Measurements from ENCODE around the gene TENT4A. TPM values are rescaled to one million over a fixed set of nuclear protein-coding genes. Genes with fewer than 3 reads are reported as not detected.

TENT4A gene
- total RNA-seq, 2 experiments from 2014 or later = 37.4 to 55.3 TPM

- DNase-seq (no peak), ATAC-seq (no peak)
- no peak overlapping the region for H3K27ac Mint-ChIP-seq
- H3K36me3 Mint-ChIP-seq = peaks cover 47% of the 10 kb centered on the region
- H3K27me3 Mint-ChIP-seq = no peaks in the 10 kb centered on the region
- CTCF ChIA-PET = no interaction called here
- no peak overlapping the region for H3K4me3 Mint-ChIP-seq
- H3K9me3 Mint-ChIP-seq (ENCODE audit: low read depth) = no peaks in the 10 kb centered on the region
- peaks cover 14% of the 10 kb centered on the region for H3K4me1 Mint-ChIP-seq
These were observed 33.9 kb downstream of the TENT4A start for GRCh38 chr5:6747103-6747502.

- ATAC-seq (no peak), DNase-seq (no peak)
- CTCF ChIA-PET = no interaction called here
- H3K36me3 Mint-ChIP-seq = peaks cover 45% of the 10 kb centered on the region
- H3K4me3 Mint-ChIP-seq = no peak overlapping the region
- H3K27me3 Mint-ChIP-seq = no peaks in the 10 kb centered on the region
- H3K4me1 Mint-ChIP-seq = peaks cover 14% of the 10 kb centered on the region
- no peak overlapping the region for H3K27ac Mint-ChIP-seq
- H3K9me3 Mint-ChIP-seq (ENCODE audit: low read depth) = no peaks in the 10 kb centered on the region
These were observed 34.9 kb downstream of the TENT4A start for GRCh38 chr5:6748142-6748541.

GRCh38 chr5:6749026-6749716 lies 35.9 kb downstream of the TENT4A start:
- ATAC-seq = no peak
- DNase-seq = no peak
- Mint-ChIP-seq H3K36me3 (peaks cover 47% of the 10 kb centered on the region), H3K27me3 (no peaks in the 10 kb centered on the region), H3K27ac (no peak overlapping the region), H3K4me3 (no peak overlapping the region), H3K4me1 (peaks cover 12% of the 10 kb centered on the region), H3K9me3 (ENCODE audit: low read depth) (no peaks in the 10 kb centered on the region)
- CTCF ChIA-PET = interaction anchor here (1.0 kb wide), 1 partner anchor 11 kb away, joined by 3 read pairs; no protein-coding TSS in a partner anchor

- Mint-ChIP-seq H3K27ac (no peak overlapping the region), H3K9me3 (ENCODE audit: low read depth) (no peaks in the 10 kb centered on the region), H3K4me3 (no peak overlapping the region), H3K36me3 (peaks cover 56% of the 10 kb centered on the region), H3K27me3 (no peaks in the 10 kb centered on the region), H3K4me1 (peaks cover 12% of the 10 kb centered on the region)
- ATAC-seq (no peak), DNase-seq (no peak)
- CTCF ChIA-PET = interaction anchor here (0.9 kb wide), 1 partner anchor 28 kb away, joined by 3 read pairs; no protein-coding TSS in a partner anchor
These were observed 37.1 kb downstream of the TENT4A start for GRCh38 chr5:6750142-6750840.

GRCh38 chr5:6750951-6751685 lies 37.9 kb downstream of the TENT4A start:
- DNase-seq (no peak), ATAC-seq (no peak)
- H3K4me1 Mint-ChIP-seq = peaks cover 12% of the 10 kb centered on the region
- H3K27me3 Mint-ChIP-seq = no peaks in the 10 kb centered on the region
- H3K4me3 Mint-ChIP-seq = no peak overlapping the region
- H3K27ac Mint-ChIP-seq = no peak overlapping the region
- CTCF ChIA-PET = interaction anchor here (0.9 kb wide), 1 partner anchor 29 kb away, joined by 3 read pairs; no protein-coding TSS in a partner anchor
- H3K36me3 Mint-ChIP-seq = peaks cover 59% of the 10 kb centered on the region
- H3K9me3 Mint-ChIP-seq (ENCODE audit: low read depth) = no peaks in the 10 kb centered on the region

- Mint-ChIP-seq H3K9me3 (ENCODE audit: low read depth) (no peaks in the 10 kb centered on the region), H3K4me3 (no peak overlapping the region), H3K27me3 (no peaks in the 10 kb centered on the region), H3K36me3 (peaks cover 63% of the 10 kb centered on the region), H3K27ac (no peak overlapping the region), H3K4me1 (peaks cover 12% of the 10 kb centered on the region)
- CTCF ChIA-PET = no interaction called here
- ATAC-seq (no peak), DNase-seq (no peak)
These were observed 39.0 kb downstream of the TENT4A start for GRCh38 chr5:6752236-6752635.

- DNase-seq (no peak), ATAC-seq (no peak)
- Mint-ChIP-seq H3K9me3 (ENCODE audit: low read depth) (no peaks in the 10 kb centered on the region), H3K36me3 (peaks cover 61% of the 10 kb centered on the region), H3K27ac (no peak overlapping the region), H3K4me1 (peaks cover 12% of the 10 kb centered on the region), H3K4me3 (no peak overlapping the region), H3K27me3 (no peaks in the 10 kb centered on the region)
- CTCF ChIA-PET = no interaction called here
These were observed 39.5 kb downstream of the TENT4A start for GRCh38 chr5:6752782-6753181.

- H3K27ac Mint-ChIP-seq = no peak overlapping the region
- H3K9me3 Mint-ChIP-seq (ENCODE audit: low read depth) = no peaks in the 10 kb centered on the region
- no peak for DNase-seq
- H3K36me3 Mint-ChIP-seq = peaks cover 58% of the 10 kb centered on the region
- ATAC-seq = no peak
- H3K4me1 Mint-ChIP-seq = peaks cover 10% of the 10 kb centered on the region
- CTCF ChIA-PET = no interaction called here
- no peaks in the 10 kb centered on the region for H3K27me3 Mint-ChIP-seq
- H3K4me3 Mint-ChIP-seq = no peak overlapping the region
These were observed 40.6 kb downstream of the TENT4A start for GRCh38 chr5:6753851-6754250.

- CTCF ChIA-PET = interaction anchor here (1.0 kb wide), 1 partner anchor 11 kb away, joined by 3 read pairs; no protein-coding TSS in a partner anchor
- H3K4me3 Mint-ChIP-seq = no peak overlapping the region
- ATAC-seq = no peak
- no peak overlapping the region for H3K27ac Mint-ChIP-seq
- peaks cover 57% of the 10 kb centered on the region for H3K36me3 Mint-ChIP-seq
- H3K4me1 Mint-ChIP-seq = peaks cover 10% of the 10 kb centered on the region
- no peaks in the 10 kb centered on the region for H3K27me3 Mint-ChIP-seq
- DNase-seq = no peak
- H3K9me3 Mint-ChIP-seq (ENCODE audit: low read depth) = no peaks in the 10 kb centered on the region
These were observed 41.5 kb downstream of the TENT4A start for GRCh38 chr5:6754766-6755165.

GRCh38 chr5:6755519-6755918 lies 42.3 kb downstream of the TENT4A start:
- H3K36me3 Mint-ChIP-seq = peaks cover 53% of the 10 kb centered on the region
- CTCF ChIA-PET = interaction anchor here (1.0 kb wide), 1 partner anchor 10 kb away, joined by 3 read pairs; no protein-coding TSS in a partner anchor
- H3K4me1 Mint-ChIP-seq = peaks cover 7% of the 10 kb centered on the region
- no peaks in the 10 kb centered on the region for H3K9me3 Mint-ChIP-seq (ENCODE audit: low read depth)
- DNase-seq (no peak), ATAC-seq (no peak)
- no peak overlapping the region for H3K4me3 Mint-ChIP-seq
- no peak overlapping the region for H3K27ac Mint-ChIP-seq
- H3K27me3 Mint-ChIP-seq = no peaks in the 10 kb centered on the region

- CTCF ChIA-PET = no interaction called here
- ATAC-seq = no peak
- Mint-ChIP-seq H3K36me3 (peaks cover 51% of the 10 kb centered on the region), H3K4me1 (peaks cover 4% of the 10 kb centered on the region), H3K4me3 (no peak overlapping the region), H3K27me3 (no peaks in the 10 kb centered on the region), H3K9me3 (ENCODE audit: low read depth) (no peaks in the 10 kb centered on the region), H3K27ac (no peak overlapping the region)
- DNase-seq = no peak
These were observed 42.7 kb downstream of the TENT4A start for GRCh38 chr5:6755941-6756340.

- Mint-ChIP-seq H3K27me3 (no peaks in the 10 kb centered on the region), H3K9me3 (ENCODE audit: low read depth) (no peaks in the 10 kb centered on the region), H3K4me3 (no peak overlapping the region), H3K27ac (no peak overlapping the region), H3K36me3 (peaks cover 40% of the 10 kb centered on the region), H3K4me1 (no peaks in the 10 kb centered on the region)
- DNase-seq (no peak), ATAC-seq (no peak)
- CTCF ChIA-PET = interaction anchor here (0.7 kb wide), 1 partner anchor 650 kb away, joined by 3 read pairs; no protein-coding TSS in a partner anchor
These were observed 44.3 kb downstream of the TENT4A start for GRCh38 chr5:6757414-6757969.

GRCh38 chr5:6758236-6758635 lies 45.0 kb downstream of the TENT4A start:
- Mint-ChIP-seq H3K27ac (peak overlapping the region; percentile 31), H3K9me3 (ENCODE audit: low read depth) (no peaks in the 10 kb centered on the region), H3K27me3 (no peaks in the 10 kb centered on the region), H3K36me3 (peaks cover 37% of the 10 kb centered on the region), H3K4me1 (no peaks in the 10 kb centered on the region), H3K4me3 (no peak overlapping the region)
- CTCF ChIA-PET = no interaction called here
- no peak for DNase-seq
- no peak for ATAC-seq
